Keratinocyte (primary cell): ENCODE measurements around the gene KIAA0825. TPM values are rescaled to one million over a fixed set of nuclear protein-coding genes. Genes with fewer than 3 reads are reported as not detected.

Source experiments
- DNase-seq: peaks from one replicate; pipeline ENCODE4 v3.0.0-alpha.2; 2011; ENCODE audit warnings: low read depth, missing footprints, low spot score
- FAIRE-seq: peaks from 2 replicates; lab custom pipeline; 2011; peaks lifted over from hg19 to GRCh38; lab: Jason Lieb, UNC
- H2AFZ ChIP-seq: 2 replicates; pipeline ENCODE4 v1.6.0; 2012; ENCODE audit warnings: low read length, control low read depth, inconsistent platforms; ENCODE audit not compliant: control insufficient read depth
- H3K27ac ChIP-seq: 2 replicates; pipeline ENCODE4 v1.5.1; 2011; ENCODE audit warnings: low read length; ENCODE audit not compliant: control insufficient read depth, insufficient read depth
- H3K27me3 ChIP-seq: 3 replicates; pipeline ENCODE4 v1.6.0; 2011; ENCODE audit warnings: low read length; ENCODE audit not compliant: control insufficient read depth, insufficient read depth; ENCODE audit errors: extremely low read depth
- H3K36me3 ChIP-seq, 2 experiments: 2 replicates in 1 of 2; 3 replicates in 1 of 2; pipeline ENCODE4 v1.5.1; 2011; ENCODE audit warnings: low read length in 2 of 2, mild to moderate bottlenecking in 1 of 2; ENCODE audit not compliant: control insufficient read depth in 2 of 2, insufficient read depth in 2 of 2; ENCODE audit errors: extremely low read depth in 1 of 2
- H3K4me1 ChIP-seq: 3 replicates; pipeline ENCODE4 v1.5.1; 2011; ENCODE audit warnings: low read length; ENCODE audit not compliant: control insufficient read depth, insufficient read depth; ENCODE audit errors: extremely low read depth
- H3K4me2 ChIP-seq: 3 replicates; pipeline ENCODE4 v1.6.0; 2011; ENCODE audit warnings: low read depth, low read length; ENCODE audit not compliant: control insufficient read depth, insufficient read depth; ENCODE audit errors: extremely low read depth
- H3K4me3 ChIP-seq, 3 experiments: fragments of 200-600 bp in 1 of 3; sonication (generic) in 1 of 3; 2 replicates in 2 of 3; 3 replicates in 1 of 3; pipeline ENCODE4 v1.5.1; 2011 to 2016; ENCODE audit warnings: low read length in 3 of 3, mild to moderate bottlenecking in 3 of 3, control low read depth in 2 of 3, inconsistent platforms in 1 of 3, low read depth in 1 of 3, mixed read lengths in 1 of 3, mixed run types in 1 of 3, moderate library complexity in 1 of 3; ENCODE audit not compliant: control insufficient read depth in 2 of 3, insufficient read depth in 2 of 3; ENCODE audit errors: extremely low read depth in 1 of 3
- H3K79me2 ChIP-seq: 2 replicates; pipeline ENCODE4 v1.6.0; 2012; ENCODE audit warnings: low read length; ENCODE audit not compliant: control insufficient read depth, insufficient read depth
- H3K9ac ChIP-seq: 3 replicates; pipeline ENCODE4 v1.6.0; 2011; ENCODE audit warnings: low read length; ENCODE audit not compliant: control insufficient read depth, insufficient read depth; ENCODE audit errors: extremely low read depth
- H3K9me1 ChIP-seq: 3 replicates; pipeline ENCODE4 v1.6.0; 2011; ENCODE audit warnings: low read length; ENCODE audit not compliant: control insufficient read depth, insufficient read depth; ENCODE audit errors: extremely low read depth
- H3K9me3 ChIP-seq: 2 replicates; pipeline ENCODE4 v1.5.1; 2012; ENCODE audit warnings: low read depth, low read length; ENCODE audit not compliant: control insufficient read depth
- H4K20me1 ChIP-seq: 3 replicates; pipeline ENCODE4 v1.6.0; 2011; ENCODE audit warnings: low read length; ENCODE audit not compliant: control insufficient read depth, insufficient read depth; ENCODE audit errors: extremely low read depth
- CTCF ChIP-seq, 3 experiments: IDR thresholded peaks in 1 of 3; conservative IDR thresholded peaks in 1 of 3; optimal IDR thresholded peaks in 1 of 3; 2 replicates in 2 of 3; 3 replicates in 1 of 3; pipeline versions ENCODE3 to v1.5.1; 2011; ENCODE audit warnings: low read length in 3 of 3, mild to moderate bottlenecking in 3 of 3, moderate library complexity in 2 of 3, control low read depth in 1 of 3, inconsistent platforms in 1 of 3; ENCODE audit not compliant: insufficient read depth in 2 of 3; ENCODE audit errors: extremely low read depth in 1 of 3
- EZH2 ChIP-seq: IDR thresholded peaks from one replicate; pipeline ENCODE4 v1.6.1; 2012; ENCODE audit warnings: inconsistent platforms, mild to moderate bottlenecking, low read length, moderate library complexity
- dilution Hi-C: fragments of 300-500 bp; cut with MboI; formaldehyde crosslinking; loops from one replicate; pipeline ENCODE4 v1.7.0; 2020; ENCODE audit warnings: low sequenced_read_pairs; ENCODE audit not compliant: extremely low pct_ligation_motif_present
- polyA plus RNA-seq, 5 experiments: library from polyadenylated mRNA; depleted of rRNA in 3 of 5; stranded (reverse) in 3 of 5; stranded (forward) in 1 of 5; unstranded in 1 of 5; fragments of >200 nt; gene quantifications; 1 replicate in 1 of 5; 2 replicates in 3 of 5; 3 replicates in 1 of 5; pipeline versions ENCODE4 v1.2.1 to v1.2.3, GENCODE V29; 2011 to 2012; ENCODE audit warnings: missing spikeins in 2 of 5, low read depth in 1 of 5, low replicate concordance in 1 of 5

KIAA0825 gene
- polyA plus RNA-seq, 1 donor (not counting 4 experiments of a cell fraction or from before 2014, with no cell fraction given) = 1.2 TPM

- no peak overlapping the region for H2AFZ ChIP-seq
- no peaks in the 10 kb centered on the region for H3K27me3 ChIP-seq
- TF ChIP-seq CTCF (optimal IDR thresholded peaks at IDR 0.05 in 1 of 3, IDR thresholded peaks at IDR 0.05 in 1 of 3, conservative IDR thresholded peaks at IDR 0.05 in 1 of 3; ENCODE audit: extremely low read depth in 1 of 3, insufficient read depth in 2 of 3, low read length in 3 of 3) (no peak), EZH2 (no peak)
- H3K4me3 ChIP-seq = no peak overlapping the region
- FAIRE-seq (no peak), DNase-seq (no peak)
- dilution Hi-C loops = no loop called here
- H3K4me1 ChIP-seq = no peaks in the 10 kb centered on the region
- no peak overlapping the region for H3K9ac ChIP-seq
- no peak overlapping the region for H3K27ac ChIP-seq
- no peak overlapping the region for H3K4me2 ChIP-seq
- no peaks in the 10 kb centered on the region for H3K36me3 ChIP-seq
- H3K9me3 ChIP-seq = no peaks in the 10 kb centered on the region
- no peaks in the 10 kb centered on the region for H4K20me1 ChIP-seq
- H3K9me1 ChIP-seq = no peaks in the 10 kb centered on the region
- no peaks in the 10 kb centered on the region for H3K79me2 ChIP-seq
These were observed 95.4 kb downstream of the KIAA0825 start for GRCh38 chr5:94523018-94523417.

DNA sequence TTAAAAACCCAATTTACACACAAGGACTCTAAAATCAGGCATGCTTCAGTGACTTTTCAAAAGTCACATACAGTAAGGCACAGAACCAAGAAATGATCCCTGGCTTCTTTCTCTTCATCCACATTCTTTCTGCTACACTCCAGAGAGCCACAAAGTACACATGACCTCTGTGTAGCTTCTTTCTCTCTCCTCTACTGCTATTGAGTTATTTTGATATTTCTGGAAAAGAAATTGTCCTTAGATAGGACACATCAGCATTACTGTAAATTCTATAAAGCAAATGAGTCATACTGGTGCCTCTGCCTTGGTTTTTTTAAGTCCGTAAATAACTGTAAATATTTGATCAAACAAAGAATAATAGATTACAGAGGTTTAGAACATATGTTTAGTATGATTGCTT, 96.3 kb downstream of the KIAA0825 start:
- Histone ChIP-seq H3K9me1 (no peaks in the 10 kb centered on the region), H3K27me3 (no peaks in the 10 kb centered on the region), H3K4me3 (no peak overlapping the region), H3K27ac (no peak overlapping the region), H3K9ac (no peak overlapping the region), H3K4me2 (no peak overlapping the region), H3K9me3 (no peaks in the 10 kb centered on the region), H3K4me1 (no peaks in the 10 kb centered on the region), H3K79me2 (no peaks in the 10 kb centered on the region), H2AFZ (no peak overlapping the region), H4K20me1 (no peaks in the 10 kb centered on the region), H3K36me3 (no peaks in the 10 kb centered on the region)
- FAIRE-seq (no peak), DNase-seq (no peak)
- dilution Hi-C loops = no loop called here
- TF ChIP-seq CTCF (optimal IDR thresholded peaks at IDR 0.05 in 1 of 3, IDR thresholded peaks at IDR 0.05 in 1 of 3, conservative IDR thresholded peaks at IDR 0.05 in 1 of 3; ENCODE audit: extremely low read depth in 1 of 3, insufficient read depth in 2 of 3, low read length in 3 of 3) (no peak), EZH2 (no peak)
